ENCODE measurements around the gene TMEM238L. TPM values are rescaled to one million over a fixed set of nuclear protein-coding genes. Genes with fewer than 3 reads are reported as not detected.
"Not testable (repeated sequence)": the region's sequence is repeated elsewhere in the genome, so short reads cannot be mapped to it uniquely, and the experiment has no call there.

TMEM238L gene, protein sequence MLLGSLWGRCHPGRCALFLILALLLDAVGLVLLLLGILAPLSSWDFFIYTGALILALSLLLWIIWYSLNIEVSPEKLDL
- total RNA-seq (not detected), polyA plus RNA-seq (not detected)

GRCh38 chr17:10803830-10804475 is at the start of gene TMEM238L:
Gene TMEM238L (minus strand): TSS chr17:10804099. CDS start chr17:10803963, 136 bp downstream.
- H3K27me3 ChIP-seq (ENCODE audit: insufficient read depth, low read length, poor library complexity, severe bottlenecking) = no peaks in the 10 kb centered on the region
- Mint-ChIP-seq H3K4me1 (no peaks in the 10 kb centered on the region), H3K9me3 (no peaks in the 10 kb centered on the region), H3K27me3 (peaks cover 0 to 4% of the 10 kb centered on the region in 2 donors), H3K27ac (no peak within 1 kb of the TSS), H3K4me3 (no peak within 1 kb of the TSS), H3K36me3 (no peaks in the 10 kb centered on the region)
- POLR2A ChIA-PET = no interaction called here
- H3K4me1 ChIP-seq (ENCODE audit: insufficient read depth, low read length) = no peaks in the 10 kb centered on the region
- DNase-seq = no peak
- H3K36me3 ChIP-seq (ENCODE audit: insufficient read depth, low read length) = no peaks in the 10 kb centered on the region
- H3K9me3 ChIP-seq (ENCODE audit: low read length) = no peaks in the 10 kb centered on the region
- no peak within 1 kb of the TSS for H3K27ac ChIP-seq (ENCODE audit: low read depth, low read length)
- CTCF ChIA-PET = no interaction called here
- H3K4me3 ChIP-seq (ENCODE audit: low read length) = no peak within 1 kb of the TSS

- H3K27me3 ChIP-seq (ENCODE audit: insufficient read depth, low read length, poor library complexity, severe bottlenecking); DNase-seq; H3K36me3 Mint-ChIP-seq; H3K27ac ChIP-seq (ENCODE audit: low read depth, low read length); H3K9me3 ChIP-seq (ENCODE audit: low read length); H3K36me3 ChIP-seq (ENCODE audit: insufficient read depth, low read length); H3K4me1 ChIP-seq (ENCODE audit: insufficient read depth, low read length); H3K9me3 Mint-ChIP-seq; CTCF ChIA-PET; H3K4me1 Mint-ChIP-seq; POLR2A ChIA-PET; H3K27ac Mint-ChIP-seq; H3K4me3 Mint-ChIP-seq; H3K4me3 ChIP-seq (ENCODE audit: low read length): not testable (repeated sequence)
- peaks cover 8 to 37% of the 10 kb centered on the region in 2 donors for H3K27me3 Mint-ChIP-seq
Measured at GRCh38 chr17:10846636-10847035, 42.7 kb upstream of the TMEM238L start.

DNA sequence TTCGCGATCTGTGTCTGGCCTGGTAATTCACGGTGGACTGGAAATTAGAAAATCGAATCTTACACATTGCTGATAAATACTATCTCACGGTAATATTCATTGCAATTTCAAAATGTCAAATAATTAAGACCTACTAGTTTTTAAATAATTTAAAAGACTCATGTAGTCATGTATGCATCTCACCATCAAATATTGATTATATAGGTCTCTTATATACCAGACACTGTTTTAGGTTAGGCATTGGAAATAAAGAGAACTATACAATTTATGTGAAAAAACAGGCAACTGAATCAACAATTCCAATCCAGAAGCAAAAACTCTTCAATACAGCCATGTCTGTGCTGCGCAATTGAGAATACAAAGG is 41.5 kb upstream of the TMEM238L start:
- CTCF ChIA-PET = interaction anchor here (0.7 to 3.9 kb wide), 13 partner anchors 12 to 233 kb away, joined by 3 to 53 read pairs (median 6); no protein-coding TSS in a partner anchor
- Mint-ChIP-seq H3K36me3 (no peaks in the 10 kb centered on the region), H3K27ac (no peak overlapping the region), H3K9me3 (no peaks in the 10 kb centered on the region), H3K4me1 (peaks cover 5 to 9% (median 7%) of the 10 kb centered on the region in 3 donors), H3K4me3 (peak overlapping the region in 6 of 7 donors; percentile 53 to 89 (median 77)), H3K27me3 (peaks cover 6 to 27% of the 10 kb centered on the region in 2 donors)
- H3K27ac ChIP-seq (ENCODE audit: low read depth, low read length) = no peak overlapping the region
- H3K9me3 ChIP-seq (ENCODE audit: low read length) = no peaks in the 10 kb centered on the region
- POLR2A ChIA-PET = no interaction called here
- H3K36me3 ChIP-seq (ENCODE audit: insufficient read depth, low read length) = no peaks in the 10 kb centered on the region
- H3K4me3 ChIP-seq (ENCODE audit: low read length) = no peak overlapping the region
- DNase-seq = no peak
- no peaks in the 10 kb centered on the region for H3K27me3 ChIP-seq (ENCODE audit: insufficient read depth, low read length, poor library complexity, severe bottlenecking)
- H3K4me1 ChIP-seq (ENCODE audit: insufficient read depth, low read length) = no peaks in the 10 kb centered on the region

- DNase-seq = peak; percentile 43 to 76 (median 54)
- ChIA-PET POLR2A (no interaction called here), CTCF (interaction anchor here (0.7 to 3.9 kb wide), 18 partner anchors 9 to 232 kb away, joined by 3 to 53 read pairs (median 4); no protein-coding TSS in a partner anchor)
- peaks cover 6 to 25% of the 10 kb centered on the region in 2 donors for H3K27me3 Mint-ChIP-seq
- H3K4me3 Mint-ChIP-seq = peak overlapping the region in 6 of 7 donors; percentile 53 to 89 (median 77)
- no peak overlapping the region for H3K27ac Mint-ChIP-seq
- H3K36me3 Mint-ChIP-seq = no peaks in the 10 kb centered on the region
- Histone ChIP-seq H3K4me1 (ENCODE audit: insufficient read depth, low read length) (no peaks in the 10 kb centered on the region), H3K27ac (ENCODE audit: low read depth, low read length) (no peak overlapping the region), H3K27me3 (ENCODE audit: insufficient read depth, low read length, poor library complexity, severe bottlenecking) (no peaks in the 10 kb centered on the region), H3K9me3 (ENCODE audit: low read length) (no peaks in the 10 kb centered on the region), H3K36me3 (ENCODE audit: insufficient read depth, low read length) (no peaks in the 10 kb centered on the region), H3K4me3 (ENCODE audit: low read length) (peak overlapping the region; percentile 16)
- no peaks in the 10 kb centered on the region for H3K9me3 Mint-ChIP-seq
- H3K4me1 Mint-ChIP-seq = peaks cover 5 to 9% (median 7%) of the 10 kb centered on the region in 3 donors
Measured at GRCh38 chr17:10844621-10845387, 40.9 kb upstream of the TMEM238L start.

DNA sequence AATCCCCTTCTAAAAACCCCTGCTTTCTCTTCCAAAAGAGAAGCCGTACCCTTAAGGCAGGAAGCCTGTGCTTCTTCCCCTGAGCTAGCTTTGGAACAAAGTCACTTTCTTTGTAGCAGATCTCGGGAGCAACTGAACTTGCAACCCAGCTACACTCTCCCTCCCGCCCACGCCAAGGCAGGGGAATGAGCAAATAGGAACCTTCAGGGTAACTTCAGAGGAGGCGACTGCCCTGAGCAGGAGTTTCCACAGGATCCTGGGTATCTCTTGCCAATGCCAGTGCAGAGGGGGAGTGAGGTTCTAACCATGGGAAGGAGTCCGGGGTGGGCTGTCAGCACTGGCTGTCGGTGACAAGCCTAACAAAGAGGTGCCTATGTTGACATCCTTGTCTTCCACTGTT is 39.9 kb upstream of the TMEM238L start:
- no peaks in the 10 kb centered on the region for H3K9me3 Mint-ChIP-seq
- no peaks in the 10 kb centered on the region for H3K9me3 ChIP-seq (ENCODE audit: low read length)
- no peaks in the 10 kb centered on the region for H3K27me3 ChIP-seq (ENCODE audit: insufficient read depth, low read length, poor library complexity, severe bottlenecking)
- no peaks in the 10 kb centered on the region for H3K4me1 ChIP-seq (ENCODE audit: insufficient read depth, low read length)
- H3K4me3 Mint-ChIP-seq = peak overlapping the region in 2 of 7 donors; percentile 10 to 56
- H3K4me3 ChIP-seq (ENCODE audit: low read length) = no peak overlapping the region
- no peak overlapping the region for H3K27ac ChIP-seq (ENCODE audit: low read depth, low read length)
- peaks cover 5 to 20% of the 10 kb centered on the region in 2 donors for H3K27me3 Mint-ChIP-seq
- H3K27ac Mint-ChIP-seq = no peak overlapping the region
- CTCF ChIA-PET = interaction anchor here (1.1 to 3.9 kb wide), 3 partner anchors 8 to 198 kb away, joined by 3 to 53 read pairs (median 9); no protein-coding TSS in a partner anchor
- H3K4me1 Mint-ChIP-seq = peaks cover 5 to 9% (median 7%) of the 10 kb centered on the region in 3 donors
- no peaks in the 10 kb centered on the region for H3K36me3 Mint-ChIP-seq
- POLR2A ChIA-PET = no interaction called here
- H3K36me3 ChIP-seq (ENCODE audit: insufficient read depth, low read length) = no peaks in the 10 kb centered on the region
- no peak for DNase-seq

DNA sequence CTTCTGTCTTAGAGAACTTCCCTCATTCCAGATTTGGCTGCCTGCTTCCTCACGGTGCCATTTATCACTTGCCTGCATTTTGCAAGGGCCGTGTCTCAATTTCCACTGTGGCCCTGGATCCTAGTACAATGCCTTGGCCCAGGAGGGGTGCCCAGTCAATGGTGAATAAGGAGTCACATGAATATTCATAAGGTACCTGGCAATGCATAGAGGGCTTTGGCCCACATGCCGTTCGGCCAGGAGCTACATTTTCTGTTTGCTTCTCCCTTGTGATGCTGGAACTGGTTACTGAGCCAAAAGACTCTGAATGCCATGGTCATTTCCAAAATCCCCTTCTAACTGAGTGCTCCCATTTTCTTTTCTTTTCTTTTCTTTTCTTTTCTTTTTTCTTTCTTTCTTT is 38.8 kb upstream of the TMEM238L start:
- Mint-ChIP-seq H3K9me3 (no peaks in the 10 kb centered on the region), H3K4me1 (peaks cover 5 to 9% (median 7%) of the 10 kb centered on the region in 3 donors), H3K27ac (no peak overlapping the region), H3K4me3 (no peak overlapping the region), H3K27me3 (peaks cover 8 to 16% of the 10 kb centered on the region in 2 donors), H3K36me3 (no peaks in the 10 kb centered on the region)
- Histone ChIP-seq H3K27me3 (ENCODE audit: insufficient read depth, low read length, poor library complexity, severe bottlenecking) (no peaks in the 10 kb centered on the region), H3K9me3 (ENCODE audit: low read length) (no peaks in the 10 kb centered on the region), H3K4me3 (ENCODE audit: low read length) (no peak overlapping the region), H3K4me1 (ENCODE audit: insufficient read depth, low read length) (no peaks in the 10 kb centered on the region), H3K27ac (ENCODE audit: low read depth, low read length) (no peak overlapping the region), H3K36me3 (ENCODE audit: insufficient read depth, low read length) (no peaks in the 10 kb centered on the region)
- ChIA-PET POLR2A (no interaction called here), CTCF (interaction anchor here (0.6 to 3.9 kb wide), 2 partner anchors 197 to 1312 kb away, joined by 3 to 53 read pairs; no protein-coding TSS in a partner anchor)
- no peak for DNase-seq

- Histone ChIP-seq H3K27me3 (ENCODE audit: insufficient read depth, low read length, poor library complexity, severe bottlenecking) (no peaks in the 10 kb centered on the region), H3K4me1 (ENCODE audit: insufficient read depth, low read length) (no peaks in the 10 kb centered on the region), H3K27ac (ENCODE audit: low read depth, low read length) (no peak overlapping the region), H3K36me3 (ENCODE audit: insufficient read depth, low read length) (no peaks in the 10 kb centered on the region), H3K4me3 (ENCODE audit: low read length) (no peak overlapping the region), H3K9me3 (ENCODE audit: low read length) (no peaks in the 10 kb centered on the region)
- no peak for DNase-seq
- H3K9me3 Mint-ChIP-seq = no peaks in the 10 kb centered on the region
- POLR2A ChIA-PET = no interaction called here
- CTCF ChIA-PET = interaction anchor here (1.2 kb wide), 1 partner anchor 192 kb away, joined by 5 read pairs; no protein-coding TSS in a partner anchor
- no peaks in the 10 kb centered on the region for H3K36me3 Mint-ChIP-seq
- H3K27ac Mint-ChIP-seq = peak overlapping the region in 1 of 8 donors; percentile 2
- H3K4me3 Mint-ChIP-seq = no peak overlapping the region
- H3K27me3 Mint-ChIP-seq = peaks cover 0 to 6% of the 10 kb centered on the region in 2 donors
- no peaks in the 10 kb centered on the region for H3K4me1 Mint-ChIP-seq
Measured at GRCh38 chr17:10838682-10839081, 34.8 kb upstream of the TMEM238L start.

- CTCF ChIA-PET = interaction anchor here (1.2 kb wide), 1 partner anchor 191 kb away, joined by 5 read pairs; no protein-coding TSS in a partner anchor
- no peaks in the 10 kb centered on the region for H3K36me3 ChIP-seq (ENCODE audit: insufficient read depth, low read length)
- Mint-ChIP-seq H3K4me1 (no peaks in the 10 kb centered on the region), H3K36me3 (no peaks in the 10 kb centered on the region), H3K27ac (peak within 1 kb of the TSS in 1 of 8 donors; percentile 87), H3K4me3 (no peak within 1 kb of the TSS), H3K9me3 (no peaks in the 10 kb centered on the region), H3K27me3 (peaks cover 0 to 6% of the 10 kb centered on the region in 2 donors)
- no peak for DNase-seq
- no peak within 1 kb of the TSS for H3K4me3 ChIP-seq (ENCODE audit: low read length)
- POLR2A ChIA-PET = no interaction called here
- no peak within 1 kb of the TSS for H3K27ac ChIP-seq (ENCODE audit: low read depth, low read length)
- no peaks in the 10 kb centered on the region for H3K27me3 ChIP-seq (ENCODE audit: insufficient read depth, low read length, poor library complexity, severe bottlenecking)
- no peaks in the 10 kb centered on the region for H3K9me3 ChIP-seq (ENCODE audit: low read length)
- no peaks in the 10 kb centered on the region for H3K4me1 ChIP-seq (ENCODE audit: insufficient read depth, low read length)
Measured at GRCh38 chr17:10837921-10838320, 34.0 kb upstream of the TMEM238L start, which contains the start of gene PIRT. Gene PIRT (minus strand): TSS chr17:10838087. CDS start chr17:10825645, 12,442 bp downstream.

All from CD8-positive, alpha-beta memory T cell (primary cell).